Hepatocyte (in vitro differentiated cells): ENCODE measurements around the gene ANKRD37.

Source experiments
- EZH2phosphoT487 ChIP-seq: fragments of 200-600 bp; sonication (generic); IDR thresholded peaks from one replicate; pipeline ENCODE4 v1.6.1; 2018; ENCODE audit warnings: antibody characterized with exemption, mild to moderate bottlenecking, low read depth, moderate library complexity; ENCODE audit not compliant: unreplicated experiment, severe bottlenecking
- TF ChIP-seq, protein P1 (sequence below): fragments of 200-600 bp; sonication (generic); IDR thresholded peaks from 2 replicates; pipeline ENCODE4 v1.5.1; 2016; ENCODE audit warnings: antibody characterized with exemption, mild to moderate bottlenecking; ENCODE audit not compliant: poor library complexity

DNA sequence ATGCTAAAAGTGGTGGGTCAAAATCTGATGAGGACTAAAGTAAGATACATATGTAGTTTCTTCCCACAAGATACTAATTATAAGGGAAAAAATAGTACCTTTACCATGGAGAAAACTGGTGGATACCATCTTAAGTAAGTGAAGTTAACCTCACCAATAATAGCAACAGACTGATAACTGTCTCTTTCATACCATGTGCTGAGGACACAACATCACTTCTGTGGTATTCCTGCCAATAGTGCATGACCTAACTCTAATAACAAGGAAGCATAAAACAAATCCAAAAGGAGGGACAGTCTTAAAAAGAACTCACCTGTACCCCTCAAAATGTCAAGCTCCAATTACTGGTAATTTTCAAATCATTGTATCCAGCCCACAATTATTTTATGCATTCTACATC, 20.3 kb downstream of the ANKRD37 start:
- TF ChIP-seq, protein P1, sequence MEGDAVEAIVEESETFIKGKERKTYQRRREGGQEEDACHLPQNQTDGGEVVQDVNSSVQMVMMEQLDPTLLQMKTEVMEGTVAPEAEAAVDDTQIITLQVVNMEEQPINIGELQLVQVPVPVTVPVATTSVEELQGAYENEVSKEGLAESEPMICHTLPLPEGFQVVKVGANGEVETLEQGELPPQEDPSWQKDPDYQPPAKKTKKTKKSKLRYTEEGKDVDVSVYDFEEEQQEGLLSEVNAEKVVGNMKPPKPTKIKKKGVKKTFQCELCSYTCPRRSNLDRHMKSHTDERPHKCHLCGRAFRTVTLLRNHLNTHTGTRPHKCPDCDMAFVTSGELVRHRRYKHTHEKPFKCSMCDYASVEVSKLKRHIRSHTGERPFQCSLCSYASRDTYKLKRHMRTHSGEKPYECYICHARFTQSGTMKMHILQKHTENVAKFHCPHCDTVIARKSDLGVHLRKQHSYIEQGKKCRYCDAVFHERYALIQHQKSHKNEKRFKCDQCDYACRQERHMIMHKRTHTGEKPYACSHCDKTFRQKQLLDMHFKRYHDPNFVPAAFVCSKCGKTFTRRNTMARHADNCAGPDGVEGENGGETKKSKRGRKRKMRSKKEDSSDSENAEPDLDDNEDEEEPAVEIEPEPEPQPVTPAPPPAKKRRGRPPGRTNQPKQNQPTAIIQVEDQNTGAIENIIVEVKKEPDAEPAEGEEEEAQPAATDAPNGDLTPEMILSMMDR: no peak
- TF ChIP-seq EZH2phosphoT487: no peak
